CD8-positive, alpha-beta memory T cell (primary cell): ENCODE data around the gene GSTM1. TPM values are rescaled to one million over a fixed set of nuclear protein-coding genes. Genes with fewer than 3 reads are reported as not detected.
"Not testable (repeated sequence)": the region's sequence is repeated elsewhere in the genome, so short reads cannot be mapped to it uniquely, and the experiment has no call there.

ENCODE experiments used
- CTCF ChIA-PET: fragments of 350-600 bp; sonication (Branson Sonifier 250); formaldehyde crosslinking; loops from one replicate; lab custom pipeline; 2021; ENCODE audit warnings: antibody characterized with exemption; lab: Charles Lee
- POLR2A ChIA-PET: fragments of 350-600 bp; sonication (Branson Sonifier 250); formaldehyde crosslinking; loops from one replicate; lab custom pipeline; 2021; ENCODE audit warnings: antibody characterized with exemption; lab: Charles Lee
- DNase-seq, 5 donors: peaks; one replicate each; pipeline versions ENCODE4 v3.0.0 to v3.0.0-alpha.2; 2020 to 2022; ENCODE audit warnings: mixed read lengths in 1 of 5
- H3K27ac ChIP-seq: one replicate; pipeline ENCODE4 v1.7.0; 2013; ENCODE audit warnings: low read depth, mild to moderate bottlenecking, low read length, moderate library complexity
- H3K27me3 ChIP-seq: 2 replicates; pipeline ENCODE4 v1.7.0; 2013; ENCODE audit warnings: low read length, mild to moderate bottlenecking; ENCODE audit not compliant: insufficient read depth, poor library complexity, severe bottlenecking
- H3K36me3 ChIP-seq: 2 replicates; pipeline ENCODE4 v1.7.0; 2013; ENCODE audit warnings: mild to moderate bottlenecking, low read length, moderate library complexity; ENCODE audit not compliant: insufficient read depth
- H3K4me1 ChIP-seq: 2 replicates; pipeline ENCODE4 v1.7.0; 2013; ENCODE audit warnings: mild to moderate bottlenecking, low read length, moderate library complexity; ENCODE audit not compliant: insufficient read depth
- H3K4me3 ChIP-seq: 2 replicates; pipeline ENCODE4 v1.7.0; 2013; ENCODE audit warnings: mild to moderate bottlenecking, low read length
- H3K9me3 ChIP-seq: 2 replicates; pipeline ENCODE4 v1.7.0; 2013; ENCODE audit warnings: mild to moderate bottlenecking, low read length
- H3K27ac Mint-ChIP-seq, 8 donors: one replicate each; pipeline ENCODE4 v1.8.0; 2020 to 2021; ENCODE audit warnings: mixed read lengths in 8 of 8, mild to moderate bottlenecking in 6 of 8, inconsistent platforms in 3 of 8, moderate library complexity in 3 of 8
- H3K27me3 Mint-ChIP-seq, 2 donors: one replicate each; pipeline ENCODE4 v1.8.0; 2020 to 2021; ENCODE audit warnings: mixed read lengths in 2 of 2, mild to moderate bottlenecking in 1 of 2, moderate library complexity in 1 of 2
- H3K36me3 Mint-ChIP-seq, 3 donors: one replicate each; pipeline ENCODE4 v1.8.0; 2020 to 2021; ENCODE audit warnings: mixed read lengths in 3 of 3, inconsistent platforms in 1 of 3, mild to moderate bottlenecking in 1 of 3
- H3K4me1 Mint-ChIP-seq, 3 donors: one replicate each; pipeline ENCODE4 v1.8.0; 2020 to 2021; ENCODE audit warnings: mixed read lengths in 3 of 3, inconsistent platforms in 1 of 3, mild to moderate bottlenecking in 1 of 3
- H3K4me3 Mint-ChIP-seq, 7 donors: one replicate each; pipeline ENCODE4 v1.8.0; 2020 to 2021; ENCODE audit warnings: mixed read lengths in 7 of 7, mild to moderate bottlenecking in 6 of 7, moderate library complexity in 4 of 7, inconsistent platforms in 2 of 7
- H3K9me3 Mint-ChIP-seq, 5 donors: one replicate each; pipeline ENCODE4 v1.8.0; 2020 to 2022; ENCODE audit warnings: mixed read lengths in 5 of 5, mild to moderate bottlenecking in 3 of 5, moderate library complexity in 2 of 5, inconsistent platforms in 1 of 5
- polyA plus RNA-seq: library from polyadenylated mRNA; unstranded; fragments of 300-500 nt; fragmentation: Illumina TruSeq; gene quantifications from one replicate; pipeline ENCODE4 v1.2.3, GENCODE V29; 2021
- total RNA-seq, 2 experiments: library from RNA; stranded (reverse); gene quantifications; one replicate each; pipeline ENCODE4 v1.2.3, GENCODE V29; 2021

The GSTM1 gene
- total and polyA plus RNA-seq, 3 experiments from 2014 or later: not detected

DNA sequence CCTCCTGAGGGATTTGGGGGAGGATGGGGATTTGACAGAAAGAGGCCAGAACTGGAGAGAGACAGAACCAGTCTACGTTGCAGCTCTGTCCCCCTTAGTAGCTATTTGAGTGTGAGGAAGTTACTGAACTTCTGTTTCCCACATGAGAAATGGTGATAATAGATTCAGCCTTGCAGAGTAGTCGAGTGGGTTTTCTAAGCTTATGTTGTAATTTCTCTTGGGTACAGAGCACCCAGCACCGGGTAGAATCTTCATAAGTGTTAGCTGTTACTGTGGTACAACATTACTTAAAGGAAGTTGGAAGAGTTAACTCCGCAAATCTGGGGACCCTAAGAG is 27.0 kb upstream of the GSTM1 start:
- H3K27me3 Mint-ChIP-seq, H3K9me3 ChIP-seq, H3K4me1 ChIP-seq, H3K27ac ChIP-seq, H3K9me3 Mint-ChIP-seq, H3K27ac Mint-ChIP-seq, H3K36me3 Mint-ChIP-seq, H3K4me3 ChIP-seq, DNase-seq, H3K36me3 ChIP-seq, POLR2A ChIA-PET, H3K27me3 ChIP-seq: not testable (repeated sequence)
- Mint-ChIP-seq H3K4me1 (peaks cover 2 to 11% (median 7%) of the 10 kb centered on the region in 3 donors), H3K4me3 (peak overlapping the region in 1 of 7 donors; percentile 37)
- CTCF ChIA-PET: interaction anchor here (1.0 to 1.3 kb wide), 2 partner anchors 11 to 21 kb away, joined by 3 read pairs; no protein-coding TSS in a partner anchor

GRCh38 chr1:109661391-109661790 is 26.2 kb upstream of the GSTM1 start:
- Histone ChIP-seq H3K27me3 (no peaks in the 10 kb centered on the region), H3K4me3 (no peak overlapping the region), H3K27ac (no peak overlapping the region), H3K4me1 (no peaks in the 10 kb centered on the region), H3K9me3 (no peaks in the 10 kb centered on the region), H3K36me3 (no peaks in the 10 kb centered on the region)
- peaks cover 0 to 4% (median 3%) of the 10 kb centered on the region in 3 donors for H3K4me1 Mint-ChIP-seq
- POLR2A ChIA-PET: no interaction called here
- H3K27me3 Mint-ChIP-seq: peaks cover 0 to 6% of the 10 kb centered on the region in 2 donors
- H3K36me3 Mint-ChIP-seq: peaks cover 0 to 4% (median 0%) of the 10 kb centered on the region in 3 donors
- H3K4me3 Mint-ChIP-seq: peak overlapping the region in 1 of 7 donors; percentile 52
- H3K9me3 Mint-ChIP-seq: no peaks in the 10 kb centered on the region
- CTCF ChIA-PET: interaction anchor here (1.0 to 1.4 kb wide), 3 partner anchors 10 to 22 kb away, joined by 3 to 4 read pairs (median 4); no protein-coding TSS in a partner anchor
- peak overlapping the region in 1 of 8 donors; percentile 14 for H3K27ac Mint-ChIP-seq
- DNase-seq: no peak

DNA sequence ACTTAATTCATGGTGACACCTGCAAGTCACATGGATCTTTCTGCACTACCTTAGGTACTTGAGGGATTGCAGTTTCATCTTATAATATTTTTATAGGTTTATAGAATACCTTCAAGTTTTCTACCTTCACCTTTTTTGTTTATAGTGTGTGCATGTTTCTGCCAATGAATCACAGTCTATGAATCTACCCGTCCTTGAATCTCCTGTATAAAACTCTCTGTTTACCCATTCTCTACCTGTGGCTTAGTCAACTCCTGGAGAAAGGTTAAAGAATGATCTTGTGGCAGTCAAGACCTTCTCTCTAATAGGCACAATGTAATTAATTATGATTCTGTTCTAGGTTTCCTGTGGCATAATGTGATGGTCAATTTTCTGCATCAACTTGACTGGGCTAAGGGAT is 22.9 kb upstream of the GSTM1 start:
- no peak overlapping the region for H3K27ac Mint-ChIP-seq
- CTCF ChIA-PET: no interaction called here
- POLR2A ChIA-PET: no interaction called here

DNA sequence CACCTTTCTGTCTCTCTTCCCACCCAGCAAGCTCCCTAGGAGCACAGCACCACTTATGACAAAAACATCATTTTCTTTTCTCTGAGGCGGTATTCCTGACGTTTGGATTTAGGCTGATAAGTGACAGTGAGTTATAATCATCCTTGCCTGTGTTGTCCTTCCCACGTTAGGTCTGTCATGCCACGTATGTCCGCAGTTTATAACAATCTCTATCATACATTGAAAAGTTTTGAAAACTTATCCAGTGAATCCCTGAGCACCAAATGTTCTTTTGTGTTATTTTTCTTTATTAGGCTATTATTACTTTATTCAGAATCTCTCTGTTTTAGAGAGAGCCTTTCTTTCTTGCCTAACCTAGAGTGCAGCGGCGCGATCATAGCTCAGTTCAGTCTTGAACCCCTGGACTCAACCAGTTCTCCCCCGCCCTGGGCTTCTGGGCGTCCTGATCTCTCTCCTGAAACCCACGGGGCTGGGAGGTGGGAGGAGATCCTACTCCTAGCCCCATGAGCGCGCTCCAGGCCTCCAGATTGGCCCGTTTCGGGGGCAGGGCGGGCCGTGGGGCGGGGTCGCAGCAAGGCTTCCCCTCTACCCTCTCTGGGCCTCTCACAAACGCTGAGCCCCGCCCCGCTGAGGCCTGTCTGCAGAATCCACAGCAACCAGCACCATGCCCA is 20.0 kb upstream of the GSTM1 start, which contains the start of gene GSTM2:
TSS of gene GSTM2 (plus strand) at position 606 of the 671 bp plus-strand sequence. CDS start at position 665, 59 bp downstream.
- Mint-ChIP-seq H3K4me1 (peaks cover 16 to 30% (median 25%) of the 10 kb centered on the region in 3 donors), H3K4me3 (peak within 1 kb of the TSS; percentile 4 to 78 (median 64)), H3K9me3 (no peaks in the 10 kb centered on the region), H3K27ac (peak within 1 kb of the TSS in 4 of 8 donors; percentile 12 to 63 (median 39)), H3K27me3 (peaks cover 7% of the 10 kb centered on the region in 2 donors), H3K36me3 (peaks cover 0 to 4% (median 0%) of the 10 kb centered on the region in 3 donors)
- Histone ChIP-seq H3K36me3 (no peaks in the 10 kb centered on the region), H3K4me1 (peaks cover 4% of the 10 kb centered on the region), H3K4me3 (peak within 1 kb of the TSS; percentile 55), H3K27me3 (no peaks in the 10 kb centered on the region), H3K27ac (no peak within 1 kb of the TSS), H3K9me3 (no peaks in the 10 kb centered on the region)
- ChIA-PET POLR2A (no interaction called here), CTCF (interaction anchor here (1.7 kb wide), 1 partner anchor 28 kb away, joined by 3 read pairs; no protein-coding TSS in a partner anchor)
- DNase-seq: peak; percentile 33 to 80 (median 38)

More for the DNA sequence above, 22.9 kb upstream of the GSTM1 start:
- no peak overlapping the region for H3K27ac ChIP-seq
- H3K27me3 Mint-ChIP-seq: peaks cover 5 to 7% of the 10 kb centered on the region in 2 donors
- peaks cover 0 to 4% (median 0%) of the 10 kb centered on the region in 3 donors for H3K36me3 Mint-ChIP-seq
- no peaks in the 10 kb centered on the region for H3K9me3 Mint-ChIP-seq
- no peak overlapping the region for H3K4me3 ChIP-seq
- no peaks in the 10 kb centered on the region for H3K9me3 ChIP-seq
- H3K4me1 Mint-ChIP-seq: peaks cover 10 to 18% (median 18%) of the 10 kb centered on the region in 3 donors
- H3K4me3 Mint-ChIP-seq: peak overlapping the region in 1 of 7 donors; percentile 2
- H3K4me1 ChIP-seq: peaks cover 4% of the 10 kb centered on the region
- DNase-seq: no peak
- H3K27me3 ChIP-seq: no peaks in the 10 kb centered on the region
- H3K36me3 ChIP-seq: no peaks in the 10 kb centered on the region

DNA sequence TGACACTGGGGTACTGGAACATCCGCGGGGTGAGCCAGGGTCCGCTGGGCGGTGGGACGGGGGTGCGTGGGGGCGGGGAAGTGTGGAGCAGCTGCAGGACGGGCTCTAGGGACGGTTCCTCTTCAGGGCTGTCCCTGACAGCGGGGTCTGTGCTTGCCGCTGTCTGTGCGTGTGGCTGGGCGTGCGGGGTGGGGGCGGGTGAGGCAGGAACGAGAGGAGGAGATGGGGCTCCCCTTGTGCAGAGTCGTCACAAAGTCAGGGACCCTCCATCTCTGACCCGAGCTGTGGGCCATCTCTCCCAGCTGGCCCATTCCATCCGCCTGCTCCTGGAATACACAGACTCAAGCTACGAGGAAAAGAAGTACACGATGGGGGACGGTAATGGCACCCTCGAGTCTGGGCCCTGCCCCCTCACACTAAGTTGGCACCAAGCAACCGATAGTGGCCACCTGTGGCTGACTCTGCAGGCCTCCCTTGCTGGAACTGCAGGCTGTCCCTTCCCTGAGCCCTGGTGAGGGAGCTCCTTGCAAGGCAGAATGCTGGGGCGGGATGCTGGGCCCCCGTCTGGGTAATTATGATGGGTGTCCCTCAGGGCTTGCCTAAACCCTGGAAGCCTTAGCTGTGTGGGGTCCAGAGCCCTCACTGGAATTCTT is 19.4 kb upstream of the GSTM1 start:
- Histone ChIP-seq H3K4me3 (peak overlapping the region; percentile 41), H3K27ac (no peak overlapping the region), H3K9me3 (no peaks in the 10 kb centered on the region), H3K36me3 (no peaks in the 10 kb centered on the region), H3K27me3 (no peaks in the 10 kb centered on the region), H3K4me1 (peaks cover 4% of the 10 kb centered on the region)
- H3K4me1 Mint-ChIP-seq: peaks cover 16 to 30% (median 25%) of the 10 kb centered on the region in 3 donors
- DNase-seq: no peak
- peaks cover 7% of the 10 kb centered on the region in 2 donors for H3K27me3 Mint-ChIP-seq
- peaks cover 0 to 4% (median 0%) of the 10 kb centered on the region in 3 donors for H3K36me3 Mint-ChIP-seq
- no peak overlapping the region for H3K27ac Mint-ChIP-seq
- POLR2A ChIA-PET: no interaction called here
- peak overlapping the region; percentile 4 to 78 (median 64) for H3K4me3 Mint-ChIP-seq
- no peaks in the 10 kb centered on the region for H3K9me3 Mint-ChIP-seq
- CTCF ChIA-PET: interaction anchor here (1.1 to 1.7 kb wide), 2 partner anchors 28 to 316 kb away, joined by 3 read pairs; partner anchors contain the start of gene AHCYL1

DNA sequence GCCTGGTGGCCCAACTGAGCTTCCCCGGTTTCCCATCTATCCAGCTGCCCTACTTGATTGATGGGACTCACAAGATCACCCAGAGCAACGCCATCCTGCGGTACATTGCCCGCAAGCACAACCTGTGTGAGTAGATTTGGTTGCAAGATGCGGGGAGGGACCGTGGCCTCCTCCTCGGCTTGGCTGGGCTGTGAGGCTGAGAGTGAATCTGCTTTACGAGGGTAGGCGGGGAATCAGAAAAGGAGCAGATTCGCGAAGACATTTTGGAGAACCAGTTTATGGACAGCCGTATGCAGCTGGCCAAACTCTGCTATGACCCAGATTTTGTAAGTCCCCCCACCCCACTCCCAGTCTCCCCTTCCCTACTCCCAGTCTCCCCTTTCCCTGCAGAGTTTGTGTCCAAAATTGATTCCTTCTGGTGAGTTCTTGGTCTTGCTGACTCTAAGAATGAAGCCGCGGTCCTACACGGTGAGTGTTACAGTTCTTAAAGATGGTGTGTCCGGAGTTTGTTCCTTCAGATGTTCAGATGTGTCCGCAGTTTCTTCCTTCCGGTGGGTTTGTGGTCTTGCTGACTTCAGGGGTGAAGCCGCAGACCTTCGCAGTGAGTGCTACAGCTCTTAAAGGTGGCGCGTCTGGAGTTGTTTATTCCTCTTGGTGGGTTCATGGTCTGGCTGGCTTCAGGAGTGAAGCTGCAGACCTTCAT is 18.2 kb upstream of the GSTM1 start:
- H3K27ac Mint-ChIP-seq: peak overlapping the region; percentile 30 to 89 (median 46)
- ChIA-PET POLR2A (interaction anchor here (0.5 kb wide), 1 partner anchor 103 kb away, joined by 4 read pairs; no protein-coding TSS in a partner anchor), CTCF (interaction anchor here (1.2 to 1.7 kb wide), 2 partner anchors 20 to 29 kb away, joined by 3 read pairs; no protein-coding TSS in a partner anchor)
- Histone ChIP-seq H3K4me1 (peaks cover 4% of the 10 kb centered on the region), H3K27ac (no peak overlapping the region), H3K27me3 (no peaks in the 10 kb centered on the region), H3K4me3 (no peak overlapping the region), H3K9me3 (no peaks in the 10 kb centered on the region), H3K36me3 (no peaks in the 10 kb centered on the region)
- H3K4me1 Mint-ChIP-seq: peaks cover 16 to 30% (median 25%) of the 10 kb centered on the region in 3 donors
- peaks cover 7% of the 10 kb centered on the region in 2 donors for H3K27me3 Mint-ChIP-seq
- H3K4me3 Mint-ChIP-seq: peak overlapping the region; percentile 22 to 79 (median 63)
- peaks cover 0 to 4% (median 0%) of the 10 kb centered on the region in 3 donors for H3K36me3 Mint-ChIP-seq
- no peak for DNase-seq
- no peaks in the 10 kb centered on the region for H3K9me3 Mint-ChIP-seq

DNA sequence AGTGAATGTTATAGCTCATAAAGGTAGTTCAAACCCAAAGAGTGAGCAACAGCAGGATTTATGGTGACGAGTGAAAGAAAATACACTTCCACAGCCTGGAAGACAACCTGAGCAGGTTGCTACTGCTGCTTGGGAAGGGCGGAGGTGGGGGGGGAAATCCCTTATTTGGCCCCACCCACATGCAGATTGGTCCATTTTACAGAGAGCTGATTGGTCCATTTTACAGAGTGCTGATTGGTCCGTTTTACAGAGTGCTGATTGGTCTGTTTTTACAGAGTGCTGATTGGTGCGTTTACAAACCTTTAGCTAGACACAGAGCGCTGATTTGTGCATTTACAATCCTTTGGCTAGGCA is 17.7 kb upstream of the GSTM1 start:
- not testable (repeated sequence) for H3K9me3 Mint-ChIP-seq, H3K4me1 ChIP-seq, H3K4me3 ChIP-seq, H3K27ac ChIP-seq, H3K27me3 Mint-ChIP-seq, H3K9me3 ChIP-seq, H3K36me3 Mint-ChIP-seq, H3K36me3 ChIP-seq, DNase-seq, H3K27me3 ChIP-seq
- CTCF ChIA-PET: interaction anchor here (1.2 to 1.6 kb wide), 2 partner anchors 20 to 27 kb away, joined by 3 to 4 read pairs; no protein-coding TSS in a partner anchor
- Mint-ChIP-seq H3K4me1 (peaks cover 16 to 30% (median 25%) of the 10 kb centered on the region in 3 donors), H3K4me3 (peak overlapping the region; percentile 22 to 79 (median 63)), H3K27ac (peak overlapping the region in 7 of 8 donors; percentile 30 to 66 (median 54))
- POLR2A ChIA-PET: interaction anchor here (0.5 kb wide), 1 partner anchor 102 kb away, joined by 4 read pairs; no protein-coding TSS in a partner anchor
